ENCODE results near the gene LSP1. TPM values are rescaled to one million over a fixed set of nuclear protein-coding genes. Genes with fewer than 3 reads are reported as not detected.

LSP1 gene
- total and polyA plus RNA-seq, 2 of the 8 experiments (the other 6 are each of a cell fraction or from before 2014, with no cell fraction given) = 0.03 TPM; not detected in 1

- Histone ChIP-seq H3K36me3 (ENCODE audit: control insufficient read depth in 2 of 4, insufficient read depth in 4 of 4, low read length in 3 of 4) (no peaks in the 10 kb centered on the region), H2BK12ac (ENCODE audit: low read depth, low read length) (no peak overlapping the region), H3K79me2 (ENCODE audit: control insufficient read depth in 1 of 2, insufficient read depth in 2 of 2, low read length in 2 of 2) (no peaks in the 10 kb centered on the region), H3K23ac (ENCODE audit: insufficient read length) (no peak overlapping the region), H3K27me3 (replicated peaks in 1 of 4; ENCODE audit: control insufficient read depth in 3 of 4, extremely low read depth in 1 of 4, insufficient read depth in 3 of 4, low read length in 3 of 4) (no peaks in the 10 kb centered on the region), H4K20me1 (replicated peaks in 1 of 2; ENCODE audit: control insufficient read depth in 1 of 2, insufficient read depth in 2 of 2, low read length in 2 of 2) (no peaks in the 10 kb centered on the region), H3K4me3 (ENCODE audit: extremely low read depth in 1 of 4, insufficient read depth in 2 of 4, low read depth in 3 of 4, low read length in 4 of 4) (no peak overlapping the region), H3K9ac (replicated peaks in 1 of 4; ENCODE audit: extremely low read depth in 1 of 4, low read depth in 3 of 4, low read length in 3 of 4) (no peak overlapping the region), H3K27ac (ENCODE audit: low read depth, low read length) (no peak overlapping the region), H4K8ac (ENCODE audit: extremely low read depth, insufficient read depth, low read length) (no peak overlapping the region), H3K79me1 (ENCODE audit: low read depth, low read length) (no peaks in the 10 kb centered on the region), H2AFZ (ENCODE audit: low read length) (no peak overlapping the region), H2BK5ac (ENCODE audit: low read depth, low read length) (no peak overlapping the region; the same call in 1 of the 2 replicates), H4K5ac (ENCODE audit: insufficient read length, low read depth, low read length) (no peak overlapping the region), H3K14ac (ENCODE audit: insufficient read length) (no peak overlapping the region), H3K23me2 (ENCODE audit: low read depth, low read length) (no peaks in the 10 kb centered on the region), H2BK15ac (ENCODE audit: low read length) (no peak overlapping the region), H3K4ac (replicated peaks; ENCODE audit: insufficient read length, low read depth, low read length) (no peak overlapping the region), H3K9me3 (ENCODE audit: insufficient read depth in 2 of 2, low read depth in 1 of 2, low read length in 1 of 2) (no peaks in the 10 kb centered on the region), H3K56ac (replicated peaks; ENCODE audit: insufficient read length, low read depth, low read length) (no peak overlapping the region), H2BK20ac (ENCODE audit: low read length) (no peak overlapping the region), H3K18ac (ENCODE audit: extremely low read depth, low read length) (no peak overlapping the region), H3K4me1 (replicated peaks in 1 of 4; ENCODE audit: control insufficient read depth in 3 of 4, insufficient read depth in 4 of 4, low read length in 3 of 4) (peaks cover 0 to 3% (median 0%) of the 10 kb centered on the region in 4 experiments; a peak in 1 of 7 replicates), H2BK120ac (replicated peaks; ENCODE audit: low read depth, low read length) (no peak overlapping the region), H3K4me2 (ENCODE audit: insufficient read depth in 1 of 2, low read depth in 2 of 2, low read length in 2 of 2) (no peak overlapping the region), H2AK5ac (ENCODE audit: low read depth, low read length) (no peak overlapping the region), H4K91ac (replicated peaks; ENCODE audit: insufficient read length, low read length) (no peak overlapping the region)
- ChIA-PET POLR2A (ENCODE audit: partially characterized antibody) (no interaction called here), CTCF (ENCODE audit: partially characterized antibody) (interaction anchor here (1.8 to 1.9 kb wide), 2 partner anchors 11 to 151 kb away, joined by 4 to 8 read pairs; no protein-coding TSS in a partner anchor)
- WGBS, 2 experiments (ENCODE audit: extremely low coverage in 1 of 2, insufficient coverage in 1 of 2, insufficient read length in 1 of 2, insufficient replicate concordance in 2 of 2, low coverage in 1 of 2, low lambda C conversion rate in 2 of 2, missing lambda C conversion rate in 1 of 2) = 85% methylated on average over 17 of the region's 23 CpGs; no CpG with 5 or more reads in 1 of the 2 experiments
- FAIRE-seq = no peak
- no peak for DNase-seq (ENCODE audit: low read depth in 1 of 2, low spot score in 2 of 2)
- no peak for TF ChIP-seq CREB1 (IDR thresholded peaks at IDR 0.05)
- no peak for TF ChIP-seq NRF1 (IDR thresholded peaks at IDR 0.05; ENCODE audit: low read depth, low read length)
- no peak for TF ChIP-seq SIX5 (IDR thresholded peaks at IDR 0.05; ENCODE audit: low read depth, low read length)
- no peak for TF ChIP-seq TAF7 (optimal IDR thresholded peaks at IDR 0.05; ENCODE audit: borderline replicate concordance, low read depth, low read length)
- no peak for TF ChIP-seq HDAC6 (IDR thresholded peaks at IDR 0.05; ENCODE audit: low read depth, low read length)
- no peak for TF ChIP-seq RFX5 (IDR thresholded peaks at IDR 0.05; ENCODE audit: borderline replicate concordance, low read depth, low read length)
- no peak for TF ChIP-seq RNF2 (IDR thresholded peaks at IDR 0.05; ENCODE audit: borderline replicate concordance, low read depth, low read length, missing control alignments, poor library complexity, severe bottlenecking)
- TF ChIP-seq SAP30 (IDR thresholded peaks at IDR 0.05; ENCODE audit: insufficient read depth, insufficient replicate concordance, low read length) = no peak
- TF ChIP-seq KDM1A (IDR thresholded peaks at IDR 0.05; ENCODE audit: borderline replicate concordance, low read length) = no peak
- TF ChIP-seq USF2 (IDR thresholded peaks at IDR 0.05; ENCODE audit: low read length) = no peak
- no peak for TF ChIP-seq PHF8 (conservative IDR thresholded peaks at IDR 0.05; ENCODE audit: low read depth, low read length)
Measured at GRCh38 chr11:1844221-1845094, 8.4 kb upstream of the LSP1 start.

Data from H1 (cell line).